ENCODE results near the gene OXT. TPM values are rescaled to one million over a fixed set of nuclear protein-coding genes. Genes with fewer than 3 reads are reported as not detected.

OXT gene
- total RNA-seq, 2 donors from 2014 or later: not detected

- peaks cover 10% of the 10 kb centered on the region for H3K36me3 ChIP-seq
- H3K27ac ChIP-seq: peak within 1 kb of the TSS; percentile 87
- intact Hi-C loops (cut with DNase I): no loop called here
- peak within 1 kb of the TSS; percentile 94 for H3K4me3 ChIP-seq
- no peaks in the 10 kb centered on the region for H3K27me3 ChIP-seq
- H3K4me1 ChIP-seq: peaks cover 6% of the 10 kb centered on the region
- DNase-seq: peak; percentile 92
- peak within 1 kb of the TSS; percentile 76 to 83 for H3K9ac ChIP-seq (ENCODE audit: low read depth in 2 of 2, low read length in 2 of 2)
- no peaks in the 10 kb centered on the region for H3K9me3 ChIP-seq
- no peak for TF ChIP-seq CTCF (IDR thresholded peaks at IDR 0.05)
Measured at GRCh38 chr20:3045816-3046676, 25.4 kb upstream of the OXT start, which contains the start of gene MRPS26. MRPS26 (plus strand) TSS chr20:3046052; CDS start chr20:3046069, 17 bp downstream.

GRCh38 chr20:3046677-3047462, 24.6 kb upstream of the OXT start:
- H3K36me3 ChIP-seq: peaks cover 10% of the 10 kb centered on the region
- intact Hi-C loops (cut with DNase I): no loop called here
- H3K9ac ChIP-seq (ENCODE audit: low read depth in 2 of 2, low read length in 2 of 2): peak overlapping the region; percentile 75 to 83
- no peaks in the 10 kb centered on the region for H3K27me3 ChIP-seq
- DNase-seq: peak; percentile 61
- H3K4me1 ChIP-seq: peaks cover 6% of the 10 kb centered on the region
- no peaks in the 10 kb centered on the region for H3K9me3 ChIP-seq
- no peak for TF ChIP-seq CTCF (IDR thresholded peaks at IDR 0.05)
- peak overlapping the region; percentile 87 for H3K27ac ChIP-seq
- H3K4me3 ChIP-seq: peak overlapping the region; percentile 94

- no peaks in the 10 kb centered on the region for H3K27me3 ChIP-seq
- H3K9me3 ChIP-seq: no peaks in the 10 kb centered on the region
- peaks cover 10% of the 10 kb centered on the region for H3K36me3 ChIP-seq
- H3K27ac ChIP-seq: no peak overlapping the region
- DNase-seq: no peak
- H3K4me1 ChIP-seq: peaks cover 6% of the 10 kb centered on the region
- intact Hi-C loops (cut with DNase I): no loop called here
- no peak overlapping the region for H3K9ac ChIP-seq (ENCODE audit: low read depth in 2 of 2, low read length in 2 of 2)
- TF ChIP-seq CTCF (IDR thresholded peaks at IDR 0.05): no peak
- no peak overlapping the region for H3K4me3 ChIP-seq
Measured at GRCh38 chr20:3047486-3048419, 23.7 kb upstream of the OXT start.

GRCh38 chr20:3051385-3052019, 19.9 kb upstream of the OXT start:
- TF ChIP-seq CTCF (IDR thresholded peaks at IDR 0.05): no peak
- Histone ChIP-seq H3K4me1 (peaks cover 6% of the 10 kb centered on the region), H3K27ac (no peak overlapping the region), H3K4me3 (no peak overlapping the region), H3K9ac (ENCODE audit: low read depth in 2 of 2, low read length in 2 of 2) (no peak overlapping the region), H3K9me3 (no peaks in the 10 kb centered on the region), H3K36me3 (peaks cover 10% of the 10 kb centered on the region), H3K27me3 (no peaks in the 10 kb centered on the region)
- intact Hi-C loops (cut with DNase I): loop anchor here (5.0 kb wide), 1 partner anchor 66 kb away; no protein-coding TSS in a partner anchor
- DNase-seq: no peak
